Activated gamma-delta T cell treated with Interleukin-2 at 50 U/mL for 16 hours (primary cell): ENCODE results near the gene SLC25A29.
"Not testable (repeated sequence)": the region's sequence is repeated elsewhere in the genome, so short reads cannot be mapped to it uniquely, and the experiment has no call there.

Experiments used
- DNase-seq: peaks from one replicate; pipeline ENCODE4 v3.0.0-alpha.2; 2020

The SLC25A29 gene

DNA sequence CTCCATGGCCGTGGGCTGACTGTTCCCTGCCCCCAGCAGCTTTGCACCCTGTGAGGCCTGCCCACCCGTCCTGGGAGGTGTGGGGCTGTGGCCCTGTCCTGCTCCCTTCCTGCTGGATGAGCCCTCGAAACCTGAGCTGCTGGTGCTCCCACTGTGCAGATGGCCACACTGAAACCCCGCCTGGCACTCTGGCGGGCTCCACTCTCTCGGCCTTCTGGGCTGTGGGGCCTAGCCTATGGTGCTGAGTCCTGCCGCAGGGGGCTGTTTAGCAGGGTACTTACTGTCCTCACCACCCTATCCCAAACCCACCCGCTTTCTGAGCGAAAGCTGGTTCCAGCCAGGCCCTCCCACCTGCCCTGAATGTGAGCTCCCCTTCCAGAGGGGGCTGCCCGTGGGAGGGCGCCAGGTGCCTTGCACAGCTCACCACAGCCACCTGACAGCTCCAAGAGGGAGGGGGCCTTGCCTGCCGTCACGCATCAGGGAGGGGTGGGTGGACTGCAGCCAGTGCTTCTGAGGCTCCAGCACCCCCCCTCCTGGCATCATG is 24.2 kb upstream of the SLC25A29 start:
- no peak for DNase-seq

DNA sequence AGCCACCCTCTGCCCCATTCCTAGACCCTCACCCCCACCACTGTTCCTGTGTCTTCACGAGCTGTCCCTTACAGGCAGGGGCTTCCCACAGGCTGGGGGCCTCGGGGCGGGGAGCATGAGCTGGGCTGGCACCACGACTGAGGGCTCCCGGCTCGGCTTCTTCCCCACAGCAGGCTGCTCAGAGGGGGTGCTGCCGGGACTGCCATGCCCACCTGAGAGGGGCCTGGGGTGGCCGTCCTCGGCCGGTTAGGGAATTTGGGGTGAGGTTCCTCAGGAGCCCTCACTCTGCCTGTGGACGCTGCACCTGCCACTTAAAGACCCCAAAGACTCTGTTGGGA is 23.7 kb upstream of the SLC25A29 start:
- DNase-seq: no peak

DNA sequence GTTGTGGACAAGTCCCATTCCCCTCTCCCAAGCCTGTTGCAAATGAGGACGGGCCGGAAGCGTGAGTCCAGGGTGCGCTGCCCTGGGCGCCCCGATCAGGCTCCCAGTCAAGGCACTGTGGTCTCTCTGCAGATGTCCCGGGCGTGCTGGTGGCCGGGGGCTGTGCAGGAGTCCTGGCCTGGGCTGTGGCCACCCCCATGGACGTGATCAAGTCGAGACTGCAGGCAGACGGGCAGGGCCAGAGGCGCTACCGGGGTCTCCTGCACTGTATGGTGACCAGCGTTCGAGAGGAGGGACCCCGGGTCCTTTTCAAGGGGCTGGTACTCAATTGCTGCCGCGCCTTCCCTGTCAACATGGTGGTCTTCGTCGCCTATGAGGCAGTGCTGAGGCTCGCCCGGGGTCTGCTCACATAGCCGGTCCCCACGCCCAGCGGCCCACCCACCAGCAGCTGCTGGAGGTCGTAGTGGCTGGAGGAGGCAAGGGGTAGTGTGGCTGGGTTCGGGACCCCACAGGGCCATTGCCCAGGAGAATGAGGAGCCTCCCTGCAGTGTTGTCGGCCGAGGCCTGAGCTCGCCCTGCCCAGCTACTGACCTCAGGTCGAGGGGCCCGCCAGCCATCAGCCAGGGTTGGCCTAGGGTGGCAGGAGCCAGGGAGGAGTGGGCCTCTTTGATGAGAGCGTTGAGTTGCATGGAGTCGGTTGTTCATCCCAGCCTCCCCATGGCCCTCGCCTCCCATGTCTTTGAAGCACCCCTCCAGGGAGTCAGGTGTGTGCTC is 23.2 kb upstream of the SLC25A29 start:
- DNase-seq: no peak

DNA sequence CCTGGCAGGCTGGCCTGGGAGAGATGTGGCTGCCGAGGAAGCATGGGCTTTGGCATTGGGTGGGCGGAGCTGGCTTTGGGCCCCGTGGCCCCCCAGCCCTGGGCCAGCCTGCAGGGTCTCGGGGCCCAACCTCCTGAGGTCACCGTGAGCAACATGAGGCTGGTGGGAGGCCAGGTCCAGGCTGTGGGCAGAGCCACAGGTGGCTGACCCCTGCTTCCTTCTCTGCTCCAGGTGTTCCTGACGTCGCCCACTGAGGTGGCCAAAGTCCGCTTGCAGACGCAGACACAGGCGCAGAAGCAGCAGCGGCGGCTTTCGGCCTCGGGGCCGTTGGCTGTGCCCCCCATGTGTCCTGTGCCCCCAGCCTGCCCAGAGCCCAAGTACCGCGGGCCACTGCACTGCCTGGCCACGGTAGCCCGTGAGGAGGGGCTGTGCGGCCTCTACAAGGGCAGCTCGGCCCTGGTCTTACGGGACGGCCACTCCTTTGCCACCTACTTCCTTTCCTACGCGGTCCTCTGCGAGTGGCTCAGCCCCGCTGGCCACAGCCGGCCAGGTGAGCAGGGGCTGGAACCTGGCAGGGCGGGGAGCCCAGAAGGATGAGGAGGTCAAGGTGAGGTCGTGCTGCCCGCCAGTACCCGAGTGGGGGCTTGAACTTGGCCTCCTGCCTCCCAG is 22.4 kb upstream of the SLC25A29 start:
- DNase-seq: no peak

DNA sequence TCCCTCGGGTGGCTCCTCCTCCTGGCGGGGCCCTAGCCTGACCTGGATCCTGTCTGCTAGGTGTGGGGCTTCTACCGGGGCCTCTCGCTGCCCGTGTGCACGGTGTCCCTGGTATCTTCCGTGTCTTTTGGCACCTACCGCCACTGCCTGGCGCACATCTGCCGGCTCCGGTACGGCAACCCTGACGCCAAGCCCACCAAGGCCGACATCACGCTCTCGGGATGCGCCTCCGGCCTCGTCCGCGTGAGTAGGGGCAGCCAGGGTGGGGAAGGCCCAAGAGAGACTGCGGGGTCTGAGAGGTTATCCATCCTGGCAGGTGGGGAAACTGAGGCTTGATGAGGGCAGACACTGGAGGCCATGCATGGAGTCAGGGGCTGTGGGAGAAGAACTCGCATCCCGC is 20.9 kb upstream of the SLC25A29 start:
- DNase-seq: no peak

DNA sequence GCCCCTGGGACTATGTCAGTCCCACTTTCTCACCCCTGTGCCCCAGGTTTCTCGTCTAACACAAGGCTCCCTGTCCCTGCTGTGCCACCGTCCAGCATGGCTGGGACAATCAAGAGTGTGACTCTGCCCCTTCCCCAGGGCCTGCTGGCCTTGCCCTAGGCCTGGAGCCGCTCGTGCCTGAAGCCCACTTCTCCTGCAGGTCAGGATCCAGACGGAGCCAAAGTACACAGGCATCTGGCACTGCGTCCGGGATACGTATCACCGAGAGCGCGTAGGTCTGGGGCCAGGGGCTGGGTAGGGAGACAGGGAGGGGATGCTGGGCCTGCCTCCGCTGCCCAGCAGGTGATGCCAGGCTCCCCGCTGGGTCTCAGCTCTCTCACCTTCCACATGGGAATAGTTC is 19.7 kb upstream of the SLC25A29 start:
- no peak for DNase-seq

DNA sequence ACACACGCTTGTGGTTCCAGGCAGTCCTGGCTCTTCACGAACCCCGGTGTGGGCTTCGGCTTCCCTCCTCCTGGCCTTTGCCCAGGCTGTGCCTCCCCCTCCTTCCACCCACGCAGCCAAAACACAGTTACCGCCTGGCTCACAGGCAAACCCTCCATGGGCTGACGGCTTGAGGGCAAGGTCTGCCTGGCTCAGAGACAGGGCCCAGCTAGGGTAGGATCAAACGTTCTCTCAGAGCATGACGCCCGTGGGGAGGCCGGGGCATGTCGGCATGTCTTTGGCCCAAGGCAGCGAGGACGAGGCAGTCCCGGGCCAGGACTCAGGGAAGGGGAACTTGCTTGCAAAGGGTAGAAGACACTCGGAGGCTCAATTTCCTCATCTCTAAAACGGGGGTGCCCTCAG is 19.0 kb upstream of the SLC25A29 start:
- DNase-seq: no peak

DNA sequence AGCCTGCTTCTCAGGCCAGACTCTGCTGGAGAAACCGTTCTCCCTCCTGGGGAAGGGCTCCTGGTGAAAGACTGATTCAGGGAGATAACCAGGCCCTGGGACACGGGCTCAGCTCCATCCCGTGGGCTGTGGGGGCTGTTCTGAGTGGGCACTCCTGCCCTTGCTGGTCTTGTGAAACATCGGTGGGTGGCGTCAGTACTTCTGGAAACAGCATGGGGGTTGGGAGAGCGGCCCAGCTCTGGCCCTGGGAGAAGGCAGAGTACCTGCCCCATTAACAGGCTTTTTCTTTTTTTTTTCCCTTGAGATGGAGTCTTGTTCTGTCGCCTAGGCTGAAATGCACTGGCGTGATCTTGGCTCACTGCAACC is 17.7 kb upstream of the SLC25A29 start:
- DNase-seq: no peak

DNA sequence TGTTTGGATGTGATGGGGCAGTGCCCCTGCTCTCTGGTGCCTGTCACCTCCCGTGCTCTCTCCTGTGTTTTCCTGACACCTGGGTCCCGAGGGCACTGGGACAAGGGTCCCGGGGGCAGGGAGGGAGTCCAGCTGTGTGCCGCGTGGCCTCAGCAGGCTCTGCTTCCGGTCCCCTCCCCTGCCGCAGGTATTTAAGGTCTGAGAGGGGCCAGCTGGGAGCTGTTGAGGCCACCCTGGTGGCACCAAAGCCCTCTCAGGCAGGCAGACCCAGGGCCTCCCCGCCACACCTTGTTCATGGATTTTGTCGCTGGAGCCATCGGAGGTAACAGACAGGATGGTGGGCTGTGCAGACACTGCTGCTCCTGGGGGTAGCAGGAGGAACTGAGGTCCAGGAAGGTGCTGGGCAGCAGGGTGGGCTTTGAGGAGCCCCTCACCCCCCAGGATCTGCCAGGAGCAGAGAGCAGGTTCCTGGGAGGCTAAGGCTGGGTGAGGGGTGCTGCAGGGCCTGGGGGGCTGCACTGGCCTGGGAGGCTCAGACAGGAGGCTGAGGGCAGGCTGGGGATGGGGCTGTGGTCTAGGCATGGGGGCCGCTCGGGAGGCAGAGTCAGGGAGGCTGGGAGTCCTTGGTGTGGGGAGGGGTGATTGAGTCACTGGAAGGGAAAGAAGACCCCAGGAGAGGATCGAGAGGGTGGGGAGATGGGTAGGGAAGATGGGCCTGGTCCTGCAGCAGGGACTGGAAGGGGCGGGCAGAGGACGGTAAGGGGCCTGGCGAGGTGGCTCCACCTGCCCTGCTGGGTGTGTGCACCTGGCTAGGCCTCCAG is 17.1 kb upstream of the SLC25A29 start, which contains the start of gene SLC25A47:
Gene SLC25A47, plus strand, starts transcription at position 219 of the 821 bp plus-strand sequence. Its CDS starts 76 bp downstream, at position 295.
- no peak for DNase-seq

DNA sequence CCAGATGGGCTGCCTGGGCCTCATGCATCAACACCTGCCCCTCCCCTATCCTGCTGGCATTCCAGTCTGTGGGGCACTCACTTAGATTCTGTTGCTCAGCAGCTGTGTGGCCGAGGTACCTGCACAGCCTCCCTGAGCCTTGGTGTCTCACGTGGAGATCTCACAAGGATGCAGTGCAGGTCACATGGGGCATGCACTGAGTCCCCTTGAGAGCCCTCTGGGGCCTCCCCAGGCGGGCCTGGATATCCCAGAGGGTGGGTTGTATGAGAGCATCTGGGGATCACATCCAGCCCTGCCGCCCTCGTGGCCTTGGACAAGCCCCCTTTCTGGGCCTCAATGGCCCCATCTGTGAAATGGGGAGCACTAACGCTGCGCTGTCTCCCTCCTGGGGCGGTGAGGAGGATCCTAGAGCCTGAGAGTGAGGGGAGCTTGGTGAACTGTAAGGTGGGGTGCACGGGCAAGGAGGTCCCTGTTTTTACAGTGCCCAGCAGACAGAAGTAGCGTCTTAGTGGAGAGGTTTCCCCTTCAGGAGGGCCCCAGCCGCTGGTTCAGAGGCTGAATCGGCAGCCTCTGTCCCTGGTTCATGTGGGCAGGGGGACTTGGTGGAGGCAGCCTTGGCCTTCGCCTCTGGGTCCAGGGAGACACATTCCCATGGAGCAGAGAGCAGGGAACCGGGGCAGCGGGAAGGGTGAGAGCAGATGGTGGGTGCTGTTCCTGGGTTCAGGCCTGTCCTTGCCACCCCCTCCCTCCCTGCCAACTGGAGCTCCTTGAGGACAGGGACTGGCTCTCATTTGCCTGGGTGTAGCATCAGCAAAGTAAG is 16.1 kb upstream of the SLC25A29 start:
- DNase-seq: no peak

DNA sequence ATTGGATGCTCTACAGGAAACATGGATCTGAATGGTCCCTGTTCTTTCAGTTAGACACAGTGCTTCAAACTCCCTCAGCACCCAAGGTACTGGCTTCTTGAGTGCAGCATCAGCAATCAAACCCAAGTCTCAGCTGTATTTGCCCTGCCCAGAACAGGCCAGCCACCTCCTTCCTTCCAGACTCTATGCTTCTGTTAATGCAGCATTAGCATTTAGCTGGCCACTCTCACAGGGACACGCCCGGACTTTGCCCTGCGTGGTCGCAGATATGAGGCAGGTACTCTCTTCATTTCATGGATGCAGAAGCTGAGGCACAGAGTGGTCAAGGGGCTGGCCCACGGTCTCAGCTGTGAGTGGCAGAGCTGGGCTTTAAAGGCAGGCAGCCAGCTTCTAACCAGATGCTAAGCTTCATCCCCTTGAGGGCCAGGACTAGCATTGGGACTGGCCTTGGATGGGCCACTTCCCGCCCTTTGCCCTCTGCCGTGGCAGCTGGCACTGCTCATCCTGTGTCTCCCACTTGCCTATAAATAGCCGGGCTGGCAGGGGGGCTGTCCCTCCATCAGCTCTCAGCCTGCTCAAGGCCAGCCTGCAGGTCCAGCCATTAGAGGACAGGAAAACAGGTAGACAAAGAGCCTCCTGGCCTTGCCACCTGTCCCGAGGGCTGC is 15.4 kb upstream of the SLC25A29 start:
- no peak for DNase-seq

DNA sequence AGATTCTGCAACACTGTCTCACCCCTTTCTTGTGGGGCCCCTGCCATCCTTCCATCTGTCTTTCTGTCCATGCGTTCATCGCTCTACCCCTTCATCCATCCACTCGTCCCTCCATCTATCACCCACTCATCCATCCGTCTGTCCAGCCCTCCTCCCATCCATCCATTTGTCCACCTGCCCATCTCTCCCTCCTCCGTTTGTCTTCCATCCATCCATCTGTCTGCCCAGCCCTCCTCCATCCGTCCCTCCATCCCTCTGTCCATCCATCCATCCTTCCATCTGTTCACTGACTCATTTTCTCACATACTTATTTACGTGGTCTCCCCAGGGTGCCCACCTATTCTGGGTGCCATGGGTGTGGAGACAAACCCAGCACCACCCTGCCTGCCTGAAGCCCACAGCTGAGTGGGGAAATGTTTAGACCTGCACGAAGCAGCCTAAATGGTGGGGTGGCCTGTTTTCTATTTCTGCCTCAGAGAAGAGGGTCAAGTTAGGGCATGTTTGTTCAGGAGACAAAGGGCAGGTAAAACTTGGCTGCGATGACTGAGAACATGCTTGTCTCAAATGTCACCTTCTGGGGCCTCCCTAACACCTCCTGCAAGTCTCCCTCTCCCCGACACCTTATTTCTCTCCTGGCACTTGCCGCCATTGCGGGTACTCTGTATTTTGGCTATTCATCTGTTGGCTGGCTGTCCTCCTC is 14.1 kb upstream of the SLC25A29 start:
- DNase-seq: no peak

DNA sequence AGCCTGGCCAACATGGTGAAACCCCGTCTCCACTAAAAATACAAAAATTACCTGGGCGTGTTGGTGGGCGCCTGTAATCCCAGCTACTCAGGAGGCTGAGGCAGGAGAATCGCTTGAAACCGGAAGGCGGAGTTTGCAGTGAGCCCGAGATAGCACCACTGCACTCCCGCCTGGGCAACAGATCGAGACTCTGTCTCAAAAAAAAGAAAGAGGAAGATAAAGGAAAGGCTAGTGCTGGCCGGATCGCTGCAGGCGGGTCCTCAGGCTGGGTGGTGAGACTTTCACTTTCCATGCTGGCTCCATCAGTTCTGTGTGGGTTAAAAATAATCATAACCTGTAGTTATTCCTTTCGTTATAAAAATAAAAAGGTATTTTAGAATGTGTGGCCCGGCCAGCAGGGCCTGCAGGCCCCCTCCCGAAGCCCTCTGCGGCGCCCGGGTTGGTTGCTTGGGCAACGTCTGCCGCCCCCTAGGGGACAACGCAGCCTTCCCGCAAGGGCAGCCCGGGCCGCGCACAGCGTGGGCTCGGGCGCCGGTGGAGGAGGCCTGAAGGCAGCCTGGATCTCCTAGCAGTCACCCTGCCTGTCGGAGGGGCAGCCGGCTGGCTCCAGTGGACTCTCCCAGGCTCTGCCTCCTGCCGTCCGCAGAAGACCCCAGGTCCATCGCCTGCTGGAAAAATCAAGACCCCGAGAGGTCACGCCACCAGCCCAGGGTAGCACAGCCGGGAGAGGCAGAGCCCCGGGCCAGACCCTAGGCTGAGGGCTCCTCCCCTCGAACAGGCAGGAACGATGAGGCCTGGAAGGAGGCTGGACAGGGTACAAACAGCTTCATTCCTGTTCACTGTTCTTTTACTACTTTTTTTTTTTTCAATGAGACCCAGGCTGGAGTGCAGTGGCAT is 11.9 kb upstream of the SLC25A29 start:
- DNase-seq: peak; percentile 75

DNA sequence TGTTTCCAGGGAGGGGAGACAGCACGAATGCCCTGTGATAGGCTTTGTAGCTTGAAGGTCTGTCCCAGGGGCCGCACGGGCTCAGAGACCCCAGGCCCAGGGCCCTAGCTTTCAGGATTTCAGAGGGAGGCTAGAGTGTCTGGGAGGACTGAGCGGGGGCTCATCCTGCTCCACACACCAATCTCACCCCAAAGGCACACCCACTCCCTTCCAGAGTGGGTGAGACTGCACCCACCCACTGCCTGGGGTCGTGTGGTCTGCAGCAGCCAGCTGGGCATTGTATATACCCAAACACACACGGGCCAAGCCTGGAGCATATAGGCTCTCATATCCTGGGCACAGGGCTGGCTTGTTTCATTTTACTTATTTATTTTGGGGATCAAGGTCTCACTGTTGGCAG is 11.1 kb upstream of the SLC25A29 start:
- DNase-seq: no peak

DNA sequence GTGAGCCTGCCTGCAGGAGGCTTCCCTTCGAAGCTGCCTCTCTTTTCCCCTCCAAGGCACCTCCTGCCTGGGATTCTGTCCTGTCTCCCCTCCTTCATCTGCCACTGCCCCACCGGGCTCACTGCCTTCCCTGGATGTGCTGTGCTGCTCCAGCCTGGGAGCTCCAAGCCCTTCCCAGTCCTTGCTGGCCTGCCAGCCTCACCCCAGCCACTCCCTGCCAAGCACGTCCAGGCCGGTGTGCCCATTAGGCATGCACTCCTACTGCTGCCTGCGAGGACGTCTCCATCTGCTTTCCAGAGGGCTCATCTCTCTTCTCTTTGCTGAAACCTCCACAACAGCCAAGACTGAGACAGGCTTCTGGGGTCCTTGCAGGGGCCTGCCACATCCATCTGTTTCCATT is 8.5 kb upstream of the SLC25A29 start:
- no peak for DNase-seq

DNA sequence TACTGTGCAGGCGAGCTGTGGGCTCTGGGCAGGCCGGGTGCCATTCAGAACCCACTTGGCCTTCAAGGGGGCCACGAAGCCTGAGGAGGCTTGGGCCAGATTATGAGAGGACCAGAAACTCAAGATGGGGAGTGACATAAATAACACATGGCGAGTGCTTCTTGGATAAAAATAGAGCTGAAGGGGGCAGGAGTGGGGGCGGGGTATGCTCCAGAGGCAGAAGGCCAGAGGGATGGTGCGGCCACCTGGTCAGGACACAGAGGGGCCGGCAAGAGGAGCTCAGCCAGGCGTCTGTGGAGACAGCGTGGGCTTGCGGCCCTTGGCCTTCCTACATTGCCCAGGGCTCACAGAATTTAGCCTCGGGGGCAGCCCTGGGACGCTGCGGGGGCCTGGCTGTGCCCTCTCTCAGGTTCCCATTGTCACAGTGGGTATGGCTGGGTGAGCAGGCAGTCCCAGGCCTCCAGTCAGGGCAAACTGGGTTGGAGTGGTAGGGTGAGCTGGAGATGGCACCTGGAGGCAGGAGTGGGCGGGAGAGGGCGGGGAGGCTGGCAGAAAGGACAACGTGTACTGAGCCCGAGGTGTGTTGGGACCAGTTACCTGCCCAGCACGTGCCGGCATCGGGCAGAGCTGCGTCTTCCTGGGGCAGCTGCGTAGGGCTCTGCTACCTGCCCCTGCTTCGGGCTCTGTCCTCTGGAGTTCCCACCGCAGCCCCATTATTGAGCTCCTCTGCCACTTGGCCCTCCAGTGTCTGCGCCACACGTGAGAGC is 7.4 kb upstream of the SLC25A29 start:
- no peak for DNase-seq

DNA sequence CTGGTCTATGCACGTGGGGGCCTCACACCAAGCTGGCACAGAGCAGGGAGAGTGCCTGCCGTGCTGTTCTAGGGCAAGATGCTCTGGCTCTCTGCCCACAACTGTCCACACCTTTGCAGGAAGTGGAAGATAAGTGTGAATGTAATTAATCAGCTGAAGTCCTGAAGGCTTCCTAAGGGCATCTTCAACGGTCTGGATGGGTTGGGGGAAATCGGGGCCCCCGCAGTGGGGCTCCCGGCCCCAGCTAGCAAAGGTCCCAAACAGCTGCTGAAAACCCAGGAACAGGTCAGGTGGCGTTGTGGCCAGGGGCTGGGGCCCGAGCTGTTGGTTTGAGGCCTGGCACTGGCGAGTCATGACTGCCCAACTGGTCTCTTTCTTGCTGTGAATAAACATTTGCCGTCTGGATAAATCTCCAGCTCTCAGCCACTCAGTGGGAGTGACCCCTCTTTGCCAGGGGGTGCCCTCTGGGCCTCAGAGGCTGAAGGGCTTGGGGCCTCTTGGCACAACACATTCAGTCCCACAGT is 6.7 kb upstream of the SLC25A29 start:
- no peak for DNase-seq

DNA sequence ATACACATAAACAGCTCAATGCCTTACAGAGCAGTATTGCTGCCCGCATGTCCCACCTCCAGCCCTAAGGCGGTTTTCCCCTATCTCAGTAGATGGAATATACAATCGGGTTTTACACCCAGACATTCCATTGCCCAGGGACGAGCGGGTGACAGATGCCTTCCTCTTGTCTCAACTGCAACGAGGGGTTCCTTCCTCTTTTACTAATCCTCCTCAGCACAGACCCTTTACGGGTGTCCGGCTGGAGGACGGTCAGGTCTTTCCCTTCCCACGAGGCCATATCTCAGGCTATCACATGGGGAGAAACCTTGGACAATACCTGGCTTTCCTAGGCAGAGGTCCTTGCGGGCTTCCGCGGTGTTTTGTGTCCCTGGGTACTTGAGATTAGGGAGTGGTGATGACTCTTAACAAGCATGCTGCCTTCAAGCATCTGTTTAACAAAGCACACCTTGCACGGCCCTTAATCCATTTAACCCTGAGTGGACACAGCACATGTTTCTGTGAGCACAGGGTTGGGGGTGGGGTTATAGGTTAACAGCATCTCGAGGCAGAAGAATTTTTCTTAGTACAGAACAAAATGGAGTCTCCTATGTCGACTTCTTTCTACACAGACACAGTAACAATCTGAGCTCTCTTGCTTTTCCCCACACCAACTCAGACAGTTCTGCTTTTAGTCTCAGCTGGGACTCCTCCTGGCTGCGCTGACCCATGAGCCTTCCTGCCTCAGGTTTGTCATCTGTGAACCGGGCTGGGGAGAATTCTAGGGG is 6.0 kb upstream of the SLC25A29 start:
- DNase-seq: not testable (repeated sequence)
